GM18951 (cell line): Measurements from ENCODE around the gene ARID4A.
"Not testable (repeated sequence)": the region's sequence is repeated elsewhere in the genome, so short reads cannot be mapped to it uniquely, and the experiment has no call there.

Experiments used
- POLR2A ChIP-seq: IDR thresholded peaks from 4 replicates; pipeline ENCODE4 v1.6.1; 2011; ENCODE audit warnings: mild to moderate bottlenecking; ENCODE audit not compliant: insufficient read length, insufficient read depth; ENCODE audit errors: extremely low read depth
- in situ Hi-C: fragments of 300-500 bp; cut with MboI; formaldehyde crosslinking; loops from one replicate; pipeline ENCODE4 v1.12.0; 2022; ENCODE audit warnings: low sequenced_read_pairs, mixed read lengths, inconsistent platforms; ENCODE audit not compliant: unreplicated experiment

ARID4A gene

DNA sequence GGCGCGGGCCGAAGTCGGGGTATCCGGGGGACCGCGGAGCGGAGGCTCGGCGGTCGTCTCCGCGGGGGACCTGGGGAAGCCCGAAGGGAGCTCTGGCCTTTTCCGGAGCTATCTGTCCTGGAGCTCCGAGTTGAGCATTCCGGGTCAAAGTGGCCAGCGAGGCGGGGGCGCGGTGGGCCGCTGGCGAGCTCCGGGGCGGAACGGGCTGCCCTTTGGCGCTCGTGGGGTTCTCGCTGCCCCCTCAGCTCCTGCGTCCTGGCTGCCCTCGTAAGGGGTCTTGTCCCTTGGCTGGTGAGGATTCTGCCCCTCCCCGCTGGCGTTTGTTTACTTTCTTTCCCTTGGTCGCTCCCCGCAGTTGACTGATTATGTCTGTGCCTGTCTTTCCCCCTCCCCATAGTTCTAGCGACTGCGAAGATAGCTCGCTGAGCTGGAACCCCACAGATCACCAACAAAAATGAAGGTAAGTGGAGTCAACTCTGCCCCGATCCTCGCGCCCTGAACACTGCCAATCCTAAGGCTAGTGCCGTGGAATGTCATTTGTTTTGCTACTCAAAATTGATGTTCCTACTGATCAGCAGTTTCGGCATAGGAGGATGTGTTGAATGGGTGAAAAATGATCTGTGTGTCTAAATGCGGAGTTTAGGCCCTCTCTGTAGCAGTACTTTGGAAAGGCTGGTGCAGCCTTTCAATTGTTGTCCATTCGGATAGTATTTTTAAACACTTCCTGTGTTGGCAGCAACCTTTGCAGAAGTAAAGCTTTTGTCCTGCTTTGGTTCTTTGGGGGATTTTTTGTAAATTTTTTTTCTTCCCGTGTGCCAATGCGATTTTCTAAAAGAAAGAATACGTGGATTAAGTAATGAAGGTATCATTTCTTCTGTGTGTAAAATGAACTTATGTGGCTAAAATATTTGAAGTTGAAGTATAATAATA lies 1.3 kb downstream of the ARID4A start:
- in situ Hi-C loops: no loop called here
- no peak for TF ChIP-seq POLR2A

DNA sequence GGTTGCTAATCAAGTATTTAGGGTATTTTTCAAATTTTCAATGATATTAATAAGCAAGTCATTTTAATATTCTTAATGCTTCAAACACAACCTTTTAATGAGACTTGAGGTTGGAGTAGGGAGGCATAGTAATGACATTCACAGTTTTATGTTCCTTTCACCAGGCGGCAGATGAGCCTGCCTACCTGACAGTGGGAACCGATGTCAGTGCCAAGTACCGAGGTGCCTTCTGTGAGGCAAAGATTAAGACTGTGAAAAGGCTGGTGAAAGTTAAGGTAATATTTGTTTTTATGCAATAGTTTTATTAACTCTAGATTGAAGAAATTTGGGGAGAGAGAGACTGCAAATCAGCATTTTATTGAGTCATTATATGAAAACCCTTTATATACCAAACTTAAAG lies 3.1 kb downstream of the ARID4A start:
- no peak for TF ChIP-seq POLR2A
- in situ Hi-C loops: no loop called here

GRCh38 chr14:58305730-58306129 lies 7.4 kb downstream of the ARID4A start:
- no peak for TF ChIP-seq POLR2A
- in situ Hi-C loops: no loop called here

- in situ Hi-C loops: no loop called here
Observed at GRCh38 chr14:58307597-58308316, 9.4 kb downstream of the ARID4A start.

GRCh38 chr14:58309086-58309485 lies 10.7 kb downstream of the ARID4A start:
- in situ Hi-C loops: no loop called here
- TF ChIP-seq POLR2A: no peak

More at GRCh38 chr14:58307597-58308316, 9.4 kb downstream of the ARID4A start:
- TF ChIP-seq POLR2A: no peak

GRCh38 chr14:58313699-58314098 lies 15.3 kb downstream of the ARID4A start:
- TF ChIP-seq POLR2A: no peak
- in situ Hi-C loops: no loop called here

GRCh38 chr14:58315606-58316005 lies 17.3 kb downstream of the ARID4A start:
- in situ Hi-C loops: no loop called here

GRCh38 chr14:58327019-58327418 lies 28.7 kb downstream of the ARID4A start:
- in situ Hi-C loops: no loop called here
- TF ChIP-seq POLR2A: no peak

More at GRCh38 chr14:58315606-58316005, 17.3 kb downstream of the ARID4A start:
- no peak for TF ChIP-seq POLR2A

DNA sequence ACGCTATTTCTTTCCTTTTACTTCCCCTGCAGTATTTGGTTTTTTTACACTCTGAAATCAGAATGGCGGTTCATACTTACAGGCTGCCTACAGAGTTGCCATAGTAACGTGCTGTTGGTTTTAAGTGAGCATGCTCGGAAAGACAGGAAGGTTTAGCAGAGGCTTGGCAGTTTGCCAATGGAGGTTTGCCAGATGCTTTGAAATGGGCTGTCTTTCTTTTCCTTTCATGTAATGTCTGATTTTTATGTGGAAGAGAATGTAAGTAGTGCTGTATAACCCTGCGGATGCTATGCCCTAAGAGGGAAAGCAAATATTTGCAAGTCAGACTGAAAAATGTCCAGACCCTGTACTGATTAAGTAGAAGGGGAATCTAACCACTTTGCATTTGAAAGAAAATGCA lies 32.8 kb downstream of the ARID4A start:
- TF ChIP-seq POLR2A: no peak
- in situ Hi-C loops: no loop called here

GRCh38 chr14:58332561-58332960 lies 34.2 kb downstream of the ARID4A start:
- in situ Hi-C loops: no loop called here
- TF ChIP-seq POLR2A: no peak

DNA sequence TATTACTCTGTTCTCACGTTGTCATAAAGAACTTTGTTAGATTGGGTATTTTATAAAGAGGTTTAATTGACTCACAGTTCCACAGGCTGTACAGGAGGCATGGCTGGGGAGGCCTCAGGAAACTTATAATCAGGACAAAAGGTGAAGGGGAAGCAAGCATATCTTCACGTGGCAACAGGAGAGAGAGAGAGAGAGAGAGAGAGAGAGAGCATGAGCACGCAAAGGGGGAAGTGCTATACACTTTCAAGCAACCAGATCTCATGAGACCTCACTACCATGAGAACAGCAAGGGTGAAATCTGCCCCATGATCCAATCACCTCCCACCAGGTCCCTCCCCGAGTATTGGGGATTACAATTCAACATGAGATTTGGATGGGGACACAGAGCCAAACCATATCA lies 41.3 kb downstream of the ARID4A start:
- in situ Hi-C loops: not testable (repeated sequence)

DNA sequence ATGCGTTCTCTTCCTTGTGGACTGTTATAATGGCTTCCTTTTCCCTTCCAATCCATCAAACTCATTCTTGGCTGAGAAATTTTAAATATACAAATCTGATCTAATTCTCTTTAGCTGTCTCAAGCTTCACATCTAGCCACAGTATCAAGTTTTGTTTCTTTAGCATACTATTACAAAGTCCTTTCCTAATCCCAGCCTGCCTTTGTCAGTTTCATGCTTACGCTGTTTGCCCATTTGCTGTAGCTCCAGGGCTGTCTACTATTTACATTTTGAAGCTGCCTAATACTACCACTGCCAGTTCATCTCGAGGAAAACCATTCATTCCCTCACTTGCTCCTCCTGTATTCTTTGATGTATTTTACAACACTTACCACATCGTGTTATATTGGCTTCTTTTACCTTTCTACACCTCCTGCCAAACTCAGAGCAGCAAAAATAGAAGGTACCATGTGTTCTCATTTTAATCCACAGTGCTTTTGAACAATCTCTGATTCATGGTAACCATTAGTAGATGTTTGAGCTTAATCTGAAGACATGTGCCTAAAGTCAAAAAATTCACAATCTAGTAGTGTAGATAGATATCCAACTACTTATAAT lies 42.9 kb downstream of the ARID4A start:
- in situ Hi-C loops: no loop called here
- TF ChIP-seq POLR2A: no peak

GRCh38 chr14:58343535-58343934 lies 45.2 kb downstream of the ARID4A start:
- in situ Hi-C loops: not testable (repeated sequence)
